GM13977 (cell line): Measurements from ENCODE around the gene ITGB2.

Experiments
- DNase-seq: peaks from one replicate; pipeline ENCODE4 v3.0.0; 2012; ENCODE audit warnings: low spot score
- in situ Hi-C: fragments of 300-500 bp; cut with MboI; formaldehyde crosslinking; loops from one replicate; pipeline ENCODE4 v1.12.0; 2022; ENCODE audit warnings: low sequenced_read_pairs, low pct_unique_long_range_greater_than_20kb, mixed read lengths, inconsistent platforms; ENCODE audit not compliant: unreplicated experiment
- TF ChIP-seq, protein P1 (sequence below): IDR thresholded peaks from 2 replicates; pipeline ENCODE4 v1.5.1; 2012; ENCODE audit warnings: mild to moderate bottlenecking, control low read depth; ENCODE audit not compliant: insufficient read depth; ENCODE audit errors: extremely low read depth, missing control alignments

Gene ITGB2

DNA sequence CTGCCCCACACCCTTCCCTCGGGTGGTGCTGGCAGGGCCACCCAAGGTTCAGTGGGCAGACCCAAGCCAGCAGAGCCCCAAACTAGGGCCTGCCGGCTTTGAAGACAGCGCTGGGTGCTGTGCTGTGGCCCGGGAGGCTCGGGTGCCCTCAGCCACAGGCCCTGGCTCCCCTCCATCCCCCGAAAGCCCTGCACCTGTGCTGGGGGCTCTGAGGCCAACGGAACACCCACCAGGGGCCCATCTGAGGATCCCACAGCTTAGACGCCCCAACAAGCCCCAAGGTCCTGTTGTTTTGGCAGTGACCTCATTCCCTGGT, 8.6 kb downstream of the ITGB2 start:
- TF ChIP-seq, protein P1, sequence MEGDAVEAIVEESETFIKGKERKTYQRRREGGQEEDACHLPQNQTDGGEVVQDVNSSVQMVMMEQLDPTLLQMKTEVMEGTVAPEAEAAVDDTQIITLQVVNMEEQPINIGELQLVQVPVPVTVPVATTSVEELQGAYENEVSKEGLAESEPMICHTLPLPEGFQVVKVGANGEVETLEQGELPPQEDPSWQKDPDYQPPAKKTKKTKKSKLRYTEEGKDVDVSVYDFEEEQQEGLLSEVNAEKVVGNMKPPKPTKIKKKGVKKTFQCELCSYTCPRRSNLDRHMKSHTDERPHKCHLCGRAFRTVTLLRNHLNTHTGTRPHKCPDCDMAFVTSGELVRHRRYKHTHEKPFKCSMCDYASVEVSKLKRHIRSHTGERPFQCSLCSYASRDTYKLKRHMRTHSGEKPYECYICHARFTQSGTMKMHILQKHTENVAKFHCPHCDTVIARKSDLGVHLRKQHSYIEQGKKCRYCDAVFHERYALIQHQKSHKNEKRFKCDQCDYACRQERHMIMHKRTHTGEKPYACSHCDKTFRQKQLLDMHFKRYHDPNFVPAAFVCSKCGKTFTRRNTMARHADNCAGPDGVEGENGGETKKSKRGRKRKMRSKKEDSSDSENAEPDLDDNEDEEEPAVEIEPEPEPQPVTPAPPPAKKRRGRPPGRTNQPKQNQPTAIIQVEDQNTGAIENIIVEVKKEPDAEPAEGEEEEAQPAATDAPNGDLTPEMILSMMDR: no peak
- in situ Hi-C loops: no loop called here
- no peak for DNase-seq

DNA sequence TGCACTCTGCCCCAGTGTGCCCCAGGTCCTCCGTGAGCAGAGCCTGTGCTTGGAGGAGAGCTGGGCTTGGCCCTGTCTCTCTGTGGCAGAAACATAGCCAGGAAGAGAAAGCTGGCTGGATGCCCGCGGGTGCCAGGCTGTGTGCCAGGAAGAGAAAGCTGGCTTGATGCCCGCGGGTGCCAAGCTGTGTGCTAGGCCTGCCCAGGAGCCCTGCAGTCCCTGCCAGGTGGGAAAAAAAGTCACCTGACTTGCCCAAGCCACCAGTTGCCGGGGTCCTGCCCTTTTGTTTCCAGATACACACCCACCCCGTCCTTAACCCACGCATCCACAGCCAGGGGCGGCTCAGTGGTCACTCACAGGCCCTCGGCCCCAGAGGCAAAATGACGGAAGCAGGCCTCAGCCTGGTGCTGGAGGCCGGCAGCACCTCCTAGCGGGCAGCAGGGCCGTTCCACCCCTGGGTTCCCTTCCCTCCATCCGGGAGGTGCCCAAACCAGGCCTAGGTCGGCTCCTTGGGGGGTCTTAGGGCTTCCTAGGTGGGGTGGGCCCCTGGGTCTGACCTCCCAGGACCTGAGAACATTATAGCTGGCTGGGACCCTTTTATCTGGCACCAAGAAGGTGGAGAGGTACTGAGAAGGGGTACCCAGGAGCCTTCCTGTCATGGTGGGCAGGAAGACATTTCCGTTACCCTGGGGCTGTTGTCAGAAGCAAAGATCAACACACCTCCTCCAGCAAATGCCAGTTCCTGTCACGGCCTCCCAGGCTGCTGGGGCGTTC, 9.1 kb downstream of the ITGB2 start:
- in situ Hi-C loops: no loop called here
- TF ChIP-seq, protein P1: peak; percentile 71
- peak; percentile 61 for DNase-seq

DNA sequence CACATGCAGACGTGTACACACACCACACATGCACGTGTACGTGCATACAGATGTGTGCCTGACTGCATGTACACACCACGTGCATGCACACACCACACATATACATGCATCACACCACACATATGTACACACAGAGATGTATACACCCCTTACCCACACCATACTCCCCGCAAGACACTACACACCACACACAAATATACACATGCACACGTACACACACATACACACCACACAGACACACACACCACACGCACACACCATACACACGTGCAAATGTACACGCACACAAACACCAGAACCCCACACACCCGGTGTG, 9.7 kb downstream of the ITGB2 start:
- DNase-seq: no peak
- in situ Hi-C loops: no loop called here
- TF ChIP-seq, protein P1: no peak

DNA sequence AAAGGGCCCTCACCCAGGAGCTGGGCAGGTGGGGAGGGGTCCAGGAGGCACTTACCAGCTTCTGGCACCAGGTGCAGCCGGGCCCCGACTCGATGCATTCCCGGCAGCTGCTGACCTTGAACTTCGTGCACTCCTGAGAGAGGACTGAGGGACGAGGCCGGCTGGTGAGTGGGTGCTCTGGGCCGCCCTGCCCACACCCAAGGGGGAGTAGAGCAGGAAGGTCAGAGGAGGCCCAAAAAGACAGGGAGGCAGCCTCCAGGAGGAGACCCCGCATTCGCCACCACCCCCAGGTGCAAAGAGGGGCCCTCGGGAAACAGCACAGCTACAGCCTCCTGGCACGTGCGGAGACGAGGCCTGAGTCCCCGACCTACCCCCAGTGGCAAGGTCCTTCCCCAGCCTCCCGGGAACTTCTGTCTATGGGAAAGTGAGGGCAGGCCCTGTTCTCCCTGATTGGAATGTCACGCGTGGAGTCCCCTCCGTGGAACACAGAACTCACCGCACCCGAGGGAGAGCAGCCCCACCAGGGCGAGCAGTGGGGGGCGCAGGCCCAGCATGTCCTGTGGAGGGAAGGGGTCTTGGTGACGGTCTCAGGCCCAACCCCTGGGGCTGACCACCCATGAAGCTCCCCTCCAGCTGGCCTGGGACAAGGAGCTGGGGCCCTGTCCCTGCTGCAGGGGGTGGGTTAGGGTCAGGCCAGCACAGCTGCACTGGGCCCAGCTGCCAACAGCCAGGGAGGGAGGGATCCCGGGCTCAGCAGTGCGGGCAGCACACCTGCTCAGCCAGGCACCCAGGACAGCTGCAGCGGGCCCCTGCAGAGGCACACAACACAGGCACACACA, 10.3 kb downstream of the ITGB2 start:
- in situ Hi-C loops: no loop called here
- no peak for DNase-seq
- TF ChIP-seq, protein P1: no peak

DNA sequence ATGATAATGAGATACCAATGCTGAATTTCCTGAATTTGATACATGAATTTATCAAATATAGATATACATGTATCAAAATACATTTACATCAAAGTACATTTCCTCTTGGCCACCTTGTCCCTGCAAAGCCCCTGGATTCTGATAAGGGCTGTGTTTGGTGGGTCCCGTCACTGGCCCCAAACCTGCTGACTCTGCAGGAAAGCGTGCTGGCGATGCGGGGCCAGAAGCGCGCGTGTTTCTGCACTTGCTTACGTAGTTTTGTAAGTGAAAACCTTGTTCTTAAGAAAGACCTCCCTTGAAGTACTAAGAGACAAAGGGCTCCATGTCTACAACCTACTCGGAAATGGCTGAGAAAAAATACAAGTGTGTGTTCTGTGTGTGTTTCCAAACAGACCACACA, 11.0 kb downstream of the ITGB2 start:
- DNase-seq: no peak
- in situ Hi-C loops: no loop called here

DNA sequence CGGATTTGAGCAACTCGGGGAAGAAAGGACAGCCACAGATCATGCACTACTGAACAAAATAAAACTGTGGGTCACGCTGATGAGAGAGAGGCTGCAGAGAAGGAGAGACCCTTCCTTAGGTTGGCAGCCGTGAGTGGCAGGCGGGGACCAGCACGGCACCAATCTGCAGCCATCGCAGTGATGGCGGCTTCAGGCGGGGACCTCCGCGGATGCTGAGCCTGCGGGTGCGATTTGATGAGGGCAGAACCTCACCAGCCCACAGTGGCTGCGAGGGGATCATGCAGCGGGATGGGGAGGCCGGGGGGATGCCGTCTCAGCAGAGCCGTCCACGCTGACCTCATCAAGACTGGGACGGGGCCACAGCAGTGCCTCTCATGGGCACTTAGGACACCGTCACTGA, 11.8 kb downstream of the ITGB2 start:
- in situ Hi-C loops: no loop called here
- TF ChIP-seq, protein P1: no peak
- DNase-seq: no peak

More for the DNA sequence above, 11.0 kb downstream of the ITGB2 start:
- TF ChIP-seq, protein P1: no peak
